Osteocyte (in vitro differentiated cells): ENCODE results near the gene FLAD1. TPM values are rescaled to one million over a fixed set of nuclear protein-coding genes. Genes with fewer than 3 reads are reported as not detected.

Source experiments
- DNase-seq: peaks from one replicate; pipeline ENCODE4 v3.0.0; 2021; ENCODE audit warnings: mixed read lengths; ENCODE audit not compliant: unreplicated experiment; ENCODE audit errors: extremely low spot score
- H3K27ac Mint-ChIP-seq: one replicate; pipeline ENCODE4 v1.8.0; 2021; ENCODE audit warnings: mild to moderate bottlenecking, mixed read lengths; ENCODE audit not compliant: unreplicated experiment
- H3K27me3 Mint-ChIP-seq: one replicate; pipeline ENCODE4 v1.8.0; 2021; ENCODE audit warnings: mixed read lengths; ENCODE audit not compliant: unreplicated experiment
- H3K36me3 Mint-ChIP-seq: one replicate; pipeline ENCODE4 v1.8.0; 2021; ENCODE audit warnings: mixed read lengths; ENCODE audit not compliant: unreplicated experiment
- H3K4me1 Mint-ChIP-seq: one replicate; pipeline ENCODE4 v1.8.0; 2021; ENCODE audit warnings: mixed read lengths; ENCODE audit not compliant: unreplicated experiment
- H3K4me3 Mint-ChIP-seq: one replicate; pipeline ENCODE4 v1.8.0; 2021; ENCODE audit warnings: mild to moderate bottlenecking, moderate library complexity, mixed read lengths; ENCODE audit not compliant: unreplicated experiment
- H3K9me3 Mint-ChIP-seq: one replicate; pipeline ENCODE4 v1.8.0; 2021; ENCODE audit warnings: mixed read lengths; ENCODE audit not compliant: unreplicated experiment
- CTCF ChIP-seq: fragments of 200-600 bp; sonication (generic); IDR thresholded peaks from 2 replicates; pipeline ENCODE4 v1.5.0; 2021; ENCODE audit warnings: antibody characterized with exemption, mild to moderate bottlenecking, moderate library complexity
- total RNA-seq: library from RNA; stranded (reverse); gene quantifications from 2 replicates; pipeline ENCODE4 v1.2.1, GENCODE V29; 2021

FLAD1 gene
- total RNA-seq, 1 donor from 2014 or later: 31.2 TPM

GRCh38 chr1:155034318-155035208 is 51.4 kb downstream of the FLAD1 start:
- Mint-ChIP-seq H3K27ac (no peak overlapping the region), H3K9me3 (no peaks in the 10 kb centered on the region), H3K4me3 (no peak overlapping the region), H3K4me1 (no peaks in the 10 kb centered on the region), H3K36me3 (no peaks in the 10 kb centered on the region), H3K27me3 (no peaks in the 10 kb centered on the region)
- DNase-seq: no peak
- no peak for TF ChIP-seq CTCF

- TF ChIP-seq CTCF: no peak
- Mint-ChIP-seq H3K4me1 (no peaks in the 10 kb centered on the region), H3K36me3 (no peaks in the 10 kb centered on the region), H3K4me3 (no peak overlapping the region), H3K27me3 (no peaks in the 10 kb centered on the region), H3K9me3 (no peaks in the 10 kb centered on the region), H3K27ac (no peak overlapping the region)
- DNase-seq: no peak
Observed at GRCh38 chr1:155035936-155036335, 52.8 kb downstream of the FLAD1 start.

GRCh38 chr1:155037043-155037442 is 53.9 kb downstream of the FLAD1 start:
- DNase-seq: no peak
- H3K4me3 Mint-ChIP-seq: no peak overlapping the region
- H3K9me3 Mint-ChIP-seq: no peaks in the 10 kb centered on the region
- TF ChIP-seq CTCF: no peak
- H3K36me3 Mint-ChIP-seq: no peaks in the 10 kb centered on the region
- H3K27me3 Mint-ChIP-seq: no peaks in the 10 kb centered on the region
- no peak overlapping the region for H3K27ac Mint-ChIP-seq
- no peaks in the 10 kb centered on the region for H3K4me1 Mint-ChIP-seq

- Mint-ChIP-seq H3K4me1 (no peaks in the 10 kb centered on the region), H3K4me3 (no peak overlapping the region), H3K9me3 (no peaks in the 10 kb centered on the region), H3K27me3 (no peaks in the 10 kb centered on the region), H3K36me3 (no peaks in the 10 kb centered on the region), H3K27ac (no peak overlapping the region)
- no peak for DNase-seq
- TF ChIP-seq CTCF: no peak
Observed at GRCh38 chr1:155037851-155038441, 54.8 kb downstream of the FLAD1 start.

GRCh38 chr1:155038602-155039307 is 55.6 kb downstream of the FLAD1 start:
- no peak for TF ChIP-seq CTCF
- no peaks in the 10 kb centered on the region for H3K27me3 Mint-ChIP-seq
- H3K4me3 Mint-ChIP-seq: no peak overlapping the region
- no peak overlapping the region for H3K27ac Mint-ChIP-seq
- no peaks in the 10 kb centered on the region for H3K36me3 Mint-ChIP-seq
- no peaks in the 10 kb centered on the region for H3K9me3 Mint-ChIP-seq
- peaks cover 2% of the 10 kb centered on the region for H3K4me1 Mint-ChIP-seq
- DNase-seq: no peak
